ENCODE results near the gene MED15.

GRCh38 chr22:20536590-20537324, 29.3 kb downstream of the MED15 start:
- TF ChIP-seq CTCF (IDR thresholded peaks at IDR 0.05 in 2 of 3, conservative IDR thresholded peaks at IDR 0.05 in 1 of 3; ENCODE audit: control insufficient read depth in 2 of 3, extremely low read depth in 1 of 3, insufficient read depth in 1 of 3, low read depth in 3 of 3, low read length in 3 of 3): no peak
- TF ChIP-seq HDAC2 (IDR thresholded peaks at IDR 0.05): no peak
- TF ChIP-seq SMC3 (IDR thresholded peaks at IDR 0.05; ENCODE audit: borderline replicate concordance, low read length): no peak
- TF ChIP-seq EZH2 (IDR thresholded peaks at IDR 0.05; ENCODE audit: borderline replicate concordance, control insufficient read depth, low read depth, low read length): no peak
- TF ChIP-seq CHD2 (IDR thresholded peaks at IDR 0.05; ENCODE audit: borderline replicate concordance, low read depth, low read length): no peak
- TF ChIP-seq NR2C2 (IDR thresholded peaks at IDR 0.05; ENCODE audit: borderline replicate concordance, control insufficient read depth, insufficient read length, low read depth): no peak
- no peak for TF ChIP-seq POLR2A (IDR thresholded peaks at IDR 0.05; ENCODE audit: low read depth, low read length)
- no peak for TF ChIP-seq MYC (IDR thresholded peaks at IDR 0.05; ENCODE audit: insufficient read depth, insufficient read length, insufficient replicate concordance, low read length, severe bottlenecking)
- no peak for TF ChIP-seq REST (IDR thresholded peaks at IDR 0.05; ENCODE audit: low read depth, low read length)
- no peak for TF ChIP-seq SP1 (IDR thresholded peaks at IDR 0.05; ENCODE audit: low read depth, low read length)
- no peak for TF ChIP-seq CEBPB (IDR thresholded peaks at IDR 0.05; ENCODE audit: borderline replicate concordance in 1 of 2, low read depth in 2 of 2, low read length in 2 of 2)
- TF ChIP-seq CHD4 (IDR thresholded peaks at IDR 0.05): no peak

All from GM12878 (cell line).